Measurements from ENCODE around the gene GLI1.

GRCh38 chr12:57462251-57462911 lies 2.8 kb downstream of the GLI1 start:
- peak; percentile 83 to 97 (median 94) for TF ChIP-seq CTCF (IDR thresholded peaks at IDR 0.05 in 8 of 11, conservative IDR thresholded peaks at IDR 0.05 in 3 of 11)
- peak; percentile 61 to 91 (median 82) for TF ChIP-seq POLR2AphosphoS5 (IDR thresholded peaks at IDR 0.05)
- peak in 1 of 3 donors; percentile 30 for TF ChIP-seq POLR2A (IDR thresholded peaks at IDR 0.05)
